AG09319 (cell line): Measurements from ENCODE around the gene ABCB1.

ENCODE experiments used
- DNase-seq: peaks from one replicate; pipeline ENCODE4 v3.0.0-alpha.2; 2010; ENCODE audit warnings: low read depth; ENCODE audit errors: extremely low read depth
- TF ChIP-seq, protein P1 (sequence below): IDR thresholded peaks from 2 replicates; pipeline ENCODE4 v1.5.1; 2011; ENCODE audit warnings: low read depth, mild to moderate bottlenecking, inconsistent platforms, low read length, moderate library complexity

The ABCB1 gene

DNA sequence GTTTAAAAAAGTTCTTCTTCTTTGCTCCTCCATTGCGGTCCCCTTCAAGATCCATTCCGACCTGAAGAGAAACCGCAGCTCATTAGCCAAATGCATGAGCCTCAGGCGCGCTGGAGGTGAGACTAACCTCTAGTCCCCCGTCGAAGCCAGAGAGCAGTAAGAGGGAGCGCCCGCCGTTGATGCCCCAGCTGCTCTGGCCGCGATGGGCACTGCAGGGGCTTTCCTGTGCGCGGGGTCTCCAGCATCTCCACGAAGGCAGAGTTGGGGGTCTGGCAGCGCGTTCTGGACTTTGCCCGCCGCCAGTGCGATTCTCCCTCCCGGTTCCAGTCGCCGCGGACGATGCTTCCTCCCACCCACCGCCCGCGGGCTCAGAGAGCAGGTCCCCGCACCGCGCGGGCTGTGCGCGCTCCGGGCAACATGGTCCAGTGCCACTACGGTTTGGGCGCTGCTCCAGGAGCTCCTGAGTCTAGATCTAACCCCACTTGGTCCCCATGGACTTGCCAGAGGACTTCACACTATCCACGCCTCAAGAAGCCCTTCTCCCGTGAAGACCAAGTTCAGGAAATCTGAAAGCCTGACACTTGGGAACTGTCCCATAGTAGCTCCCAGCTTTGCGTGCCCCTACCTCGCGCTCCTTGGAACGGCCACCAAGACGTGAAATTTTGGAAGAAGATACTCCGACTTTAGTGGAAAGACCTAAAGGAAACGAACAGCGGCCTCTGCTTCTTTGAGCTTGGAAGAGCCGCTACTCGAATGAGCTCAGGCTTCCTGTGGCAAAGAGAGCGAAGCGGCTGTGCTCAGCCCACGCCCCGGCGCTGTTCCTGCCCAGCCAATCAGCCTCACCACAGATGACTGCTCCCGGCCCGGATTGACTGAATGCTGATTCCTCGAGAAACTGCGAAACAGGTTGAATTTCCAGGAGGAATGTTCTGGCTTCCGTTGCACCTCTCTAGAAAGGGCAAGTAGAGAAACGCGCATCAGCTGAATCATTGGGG lies at the start of gene ABCB1:
Gene ABCB1, minus strand, starts transcription at position 755 of the 995 bp plus-strand sequence. Its CDS starts 700 bp downstream, at position 55.
- DNase-seq, result no peak
- TF ChIP-seq, protein P1, sequence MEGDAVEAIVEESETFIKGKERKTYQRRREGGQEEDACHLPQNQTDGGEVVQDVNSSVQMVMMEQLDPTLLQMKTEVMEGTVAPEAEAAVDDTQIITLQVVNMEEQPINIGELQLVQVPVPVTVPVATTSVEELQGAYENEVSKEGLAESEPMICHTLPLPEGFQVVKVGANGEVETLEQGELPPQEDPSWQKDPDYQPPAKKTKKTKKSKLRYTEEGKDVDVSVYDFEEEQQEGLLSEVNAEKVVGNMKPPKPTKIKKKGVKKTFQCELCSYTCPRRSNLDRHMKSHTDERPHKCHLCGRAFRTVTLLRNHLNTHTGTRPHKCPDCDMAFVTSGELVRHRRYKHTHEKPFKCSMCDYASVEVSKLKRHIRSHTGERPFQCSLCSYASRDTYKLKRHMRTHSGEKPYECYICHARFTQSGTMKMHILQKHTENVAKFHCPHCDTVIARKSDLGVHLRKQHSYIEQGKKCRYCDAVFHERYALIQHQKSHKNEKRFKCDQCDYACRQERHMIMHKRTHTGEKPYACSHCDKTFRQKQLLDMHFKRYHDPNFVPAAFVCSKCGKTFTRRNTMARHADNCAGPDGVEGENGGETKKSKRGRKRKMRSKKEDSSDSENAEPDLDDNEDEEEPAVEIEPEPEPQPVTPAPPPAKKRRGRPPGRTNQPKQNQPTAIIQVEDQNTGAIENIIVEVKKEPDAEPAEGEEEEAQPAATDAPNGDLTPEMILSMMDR, result no peak; the same call in 1 of the 2 replicates

- DNase-seq, result no peak
- TF ChIP-seq, protein P1, result no peak
These were observed 47.6 kb upstream of the ABCB1 start for GRCh38 chr7:87648316-87648715.

- no peak for DNase-seq
- TF ChIP-seq, protein P1, result no peak
These were observed 44.8 kb upstream of the ABCB1 start for GRCh38 chr7:87645446-87645845.

GRCh38 chr7:87635921-87636320 lies 35.2 kb upstream of the ABCB1 start:
- TF ChIP-seq, protein P1, result no peak
- DNase-seq, result no peak

DNA sequence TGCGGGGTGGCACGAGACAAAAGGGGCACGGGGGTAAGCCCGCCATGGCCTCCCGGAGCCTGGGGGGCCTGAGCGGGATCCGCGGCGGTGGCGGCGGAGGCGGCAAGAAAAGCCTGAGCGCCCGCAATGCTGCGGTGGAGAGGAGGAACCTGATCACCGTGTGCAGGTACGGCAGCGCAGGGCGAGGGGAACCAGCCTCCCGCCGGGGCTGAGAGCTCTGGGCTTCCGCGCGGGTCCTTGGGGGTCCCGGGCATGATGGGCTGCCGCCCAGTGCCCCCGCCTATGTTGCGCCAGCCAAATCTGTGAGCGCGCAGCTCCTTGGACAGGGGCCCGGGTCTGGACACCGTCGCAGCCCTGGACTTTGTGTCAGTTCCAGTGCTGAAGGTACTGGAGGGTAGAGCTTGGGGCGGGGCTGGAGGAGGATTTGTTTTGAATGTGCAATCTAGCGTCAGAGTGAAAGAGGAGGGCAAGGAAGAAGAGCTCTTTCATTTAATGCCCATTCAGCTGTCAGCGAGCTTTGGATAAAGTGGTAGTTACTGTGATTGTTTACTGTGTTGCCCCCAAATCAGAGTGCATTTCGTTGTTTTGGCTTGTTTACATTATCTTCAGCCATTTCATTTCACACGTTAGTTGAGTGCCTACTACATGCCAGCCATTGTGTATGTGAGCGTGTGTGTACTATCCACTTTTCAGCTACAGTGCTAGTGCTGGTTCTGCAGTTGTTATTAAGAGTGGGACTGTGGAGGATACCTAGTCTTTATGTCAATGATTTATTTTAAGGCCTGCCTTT lies 28.3 kb upstream of the ABCB1 start:
- no peak for DNase-seq
- TF ChIP-seq, protein P1, result no peak

DNA sequence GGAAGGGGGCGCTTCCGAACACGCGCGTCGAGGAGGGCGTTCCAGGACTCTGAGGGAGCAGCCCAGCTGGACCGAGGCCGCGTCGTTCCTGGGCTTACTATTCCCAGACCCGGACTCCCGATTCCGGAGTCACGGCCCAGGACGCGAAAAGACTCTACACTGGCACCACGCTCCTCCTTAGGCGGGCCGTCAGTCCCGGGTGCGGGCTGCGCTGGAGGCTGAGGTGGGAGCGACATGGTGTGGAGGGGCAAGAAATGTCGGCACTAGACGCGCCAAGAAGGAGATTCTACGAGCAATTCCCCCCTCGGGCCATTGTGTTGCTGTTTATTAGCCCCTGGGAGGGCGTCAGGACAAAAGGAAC lies 26.9 kb upstream of the ABCB1 start:
- TF ChIP-seq, protein P1, result no peak
- no peak for DNase-seq

GRCh38 chr7:87625101-87625500 lies 24.4 kb upstream of the ABCB1 start:
- TF ChIP-seq, protein P1, result no peak
- DNase-seq, result no peak
